Inflammatory macrophage (primary cell): Measurements from ENCODE around the gene FNIP2.
"Not testable (repeated sequence)": the region's sequence is repeated elsewhere in the genome, so short reads cannot be mapped to it uniquely, and the experiment has no call there.

Experiments
- DNase-seq, 2 donors: peaks; one replicate each; pipeline ENCODE4 v3.0.0-alpha.2; 2020 to 2022

Gene FNIP2

DNA sequence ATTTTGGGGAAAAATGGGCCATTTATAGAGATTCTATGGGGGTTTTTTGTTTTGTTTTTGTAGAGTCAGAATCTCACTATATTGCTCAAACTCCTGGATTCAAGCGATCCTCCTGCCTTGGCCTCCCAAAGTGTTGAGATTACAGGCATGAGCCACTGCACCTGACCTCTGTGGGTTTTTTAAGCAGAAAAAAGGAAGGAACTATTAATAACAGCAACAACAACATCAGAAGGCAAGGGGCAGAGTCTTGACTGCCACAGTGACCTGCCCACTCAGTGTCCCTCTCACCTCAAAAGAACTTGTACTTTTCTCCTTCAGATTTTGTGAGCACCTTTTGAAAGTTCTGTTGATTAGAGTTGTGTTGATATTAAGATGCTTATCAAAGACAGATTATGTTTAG is 48.1 kb downstream of the FNIP2 start:
- peak; percentile 70 to 82 for DNase-seq

DNA sequence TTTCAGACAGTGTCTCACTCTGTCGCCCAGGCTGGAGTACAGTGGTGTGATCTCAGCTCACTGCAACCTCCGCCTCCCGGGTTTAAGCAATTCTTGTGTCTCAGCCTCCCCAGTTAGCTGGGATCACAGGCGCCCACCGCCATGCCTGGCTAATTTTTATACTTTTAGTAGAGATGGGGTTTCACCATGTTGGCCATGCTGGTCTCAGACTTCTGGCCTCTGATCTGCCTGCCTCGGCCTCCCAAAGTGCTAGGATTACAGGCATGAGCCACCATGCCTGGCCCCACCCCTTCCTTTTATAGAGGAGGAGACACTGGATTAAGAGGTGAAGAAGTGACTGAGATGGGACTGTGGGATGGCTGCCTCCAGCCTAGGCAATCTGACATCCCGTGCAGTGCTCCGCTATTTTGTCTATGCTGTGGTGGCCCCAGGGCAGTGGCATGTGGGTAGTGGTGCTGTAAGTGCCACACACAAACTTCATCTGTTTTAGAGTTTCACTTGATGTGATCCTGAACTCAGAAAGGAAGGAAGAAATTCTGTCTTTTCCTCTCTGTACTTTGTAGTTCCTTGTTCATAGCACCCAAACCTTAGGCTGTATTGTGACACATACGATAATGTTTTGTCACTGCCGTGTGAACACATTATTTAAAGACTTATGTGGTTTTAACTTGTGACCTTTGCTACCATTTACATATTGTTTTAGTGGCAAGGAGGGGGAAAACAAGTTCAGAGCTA is 48.9 kb downstream of the FNIP2 start:
- peak; percentile 90 to 96 for DNase-seq

DNA sequence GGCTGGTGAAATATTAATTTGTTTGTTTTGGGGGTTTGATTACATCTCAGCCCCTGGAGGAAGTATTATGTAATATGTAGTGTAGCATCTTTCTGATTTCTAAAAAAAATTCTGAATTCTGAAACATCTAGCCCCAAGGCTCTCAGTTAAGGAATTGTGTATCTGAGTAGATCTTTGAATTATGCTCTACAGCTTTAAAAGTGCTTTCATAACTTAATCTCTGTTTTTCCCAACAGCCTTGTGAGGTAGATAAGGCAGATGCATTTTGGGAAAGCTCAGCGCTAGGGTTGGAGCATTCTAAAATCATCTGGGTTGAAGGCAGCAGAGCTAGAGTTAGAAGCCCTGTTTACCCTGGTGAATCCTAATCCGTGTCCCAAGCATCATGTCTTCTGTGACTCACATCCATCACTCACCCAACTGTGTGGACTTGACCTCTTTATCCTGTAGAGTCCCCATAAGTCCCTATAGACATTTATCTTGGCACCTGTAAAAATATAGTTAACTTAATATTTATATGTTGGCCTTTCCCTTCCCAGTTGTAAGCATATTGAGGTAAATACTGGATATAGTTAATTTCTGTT is 49.8 kb downstream of the FNIP2 start:
- DNase-seq = peak in 1 of 2 donors; percentile 40

- peak; percentile 61 to 70 for DNase-seq
Measured at GRCh38 chr4:158819942-158820786, 51.3 kb downstream of the FNIP2 start.

GRCh38 chr4:158821228-158821971 is 52.6 kb downstream of the FNIP2 start:
- peak; percentile 68 to 86 for DNase-seq

DNA sequence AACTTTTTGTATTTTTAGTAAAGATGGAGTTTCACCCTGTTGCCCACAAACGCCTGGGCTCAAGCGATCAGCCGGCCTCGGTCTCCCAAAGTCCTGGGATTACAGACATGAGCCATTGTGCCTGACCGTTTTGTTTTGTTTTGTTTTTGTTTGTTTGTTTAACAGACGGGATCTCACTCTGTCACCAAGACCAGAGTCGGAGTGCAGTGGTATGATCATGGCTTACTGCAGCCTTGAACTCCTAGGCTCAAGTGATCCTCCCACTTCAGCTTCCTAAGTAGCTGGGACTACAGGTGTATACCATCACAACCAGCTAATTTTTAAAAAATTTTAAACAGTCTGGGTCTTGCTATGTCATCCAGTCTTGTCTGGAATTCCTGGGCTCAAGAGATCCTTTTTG is 53.5 kb downstream of the FNIP2 start:
- no peak for DNase-seq

- peak; percentile 68 to 87 for DNase-seq
Measured at GRCh38 chr4:158823461-158823873, 54.6 kb downstream of the FNIP2 start.

DNA sequence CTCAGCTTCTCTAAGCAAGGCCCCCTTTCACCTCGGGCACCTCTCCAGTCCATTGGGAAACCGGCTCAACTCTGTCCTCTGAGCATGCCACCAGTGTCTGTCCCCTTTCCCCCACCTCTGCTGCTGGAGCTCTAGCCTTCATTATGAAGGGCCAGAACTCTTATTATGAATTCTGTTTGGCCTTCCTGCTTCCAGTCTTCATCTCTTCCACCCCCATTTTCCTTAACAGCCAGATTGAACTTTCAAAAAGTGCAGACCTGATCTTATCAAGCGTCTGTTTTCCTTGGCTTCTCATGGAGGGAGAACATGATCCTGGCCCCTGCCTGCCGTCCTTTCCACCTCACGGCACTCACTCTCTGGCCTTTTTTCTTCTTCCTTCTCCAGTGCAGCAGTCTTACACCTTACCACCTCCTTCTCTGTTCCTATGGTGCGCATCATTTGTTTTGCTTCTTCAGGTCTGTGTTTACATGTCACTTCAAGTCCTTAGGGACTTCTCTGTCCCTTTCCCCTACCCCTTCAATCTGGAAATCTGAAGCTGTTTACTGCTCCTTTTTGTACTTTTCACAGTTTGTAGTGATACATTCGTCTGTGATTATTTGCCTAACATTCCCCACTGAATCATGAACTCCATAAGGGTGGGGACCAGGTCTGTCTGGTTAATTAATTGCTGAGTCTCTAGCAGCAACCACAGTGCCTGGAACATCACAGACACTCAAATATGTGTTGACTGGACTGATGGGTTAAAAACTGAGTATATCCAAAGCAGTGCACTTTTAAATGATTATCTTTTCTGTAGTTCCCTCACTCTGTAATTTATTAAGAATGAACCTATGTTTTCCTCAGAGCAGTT is 55.8 kb downstream of the FNIP2 start:
- DNase-seq = no peak

GRCh38 chr4:158825433-158826036 is 56.7 kb downstream of the FNIP2 start:
- no peak for DNase-seq

DNA sequence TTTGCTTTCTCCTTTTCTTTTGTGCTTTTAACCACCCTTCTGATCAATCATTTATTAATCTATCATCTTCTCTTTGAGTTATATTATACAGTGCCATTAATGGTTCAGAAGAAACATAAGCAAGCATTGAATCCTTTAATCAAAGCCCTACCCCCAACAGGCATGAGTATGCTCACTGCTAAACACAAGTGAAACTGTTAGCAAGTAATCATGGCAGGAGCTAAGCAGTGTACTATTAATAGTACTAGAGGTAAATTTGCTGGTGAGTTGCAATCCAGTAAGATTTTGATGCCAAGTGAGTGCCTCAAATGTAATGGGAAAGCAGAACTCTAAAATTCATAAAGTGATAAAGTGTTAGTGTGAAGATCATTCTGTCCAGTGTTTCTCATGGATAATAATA is 57.2 kb downstream of the FNIP2 start:
- DNase-seq = no peak

DNA sequence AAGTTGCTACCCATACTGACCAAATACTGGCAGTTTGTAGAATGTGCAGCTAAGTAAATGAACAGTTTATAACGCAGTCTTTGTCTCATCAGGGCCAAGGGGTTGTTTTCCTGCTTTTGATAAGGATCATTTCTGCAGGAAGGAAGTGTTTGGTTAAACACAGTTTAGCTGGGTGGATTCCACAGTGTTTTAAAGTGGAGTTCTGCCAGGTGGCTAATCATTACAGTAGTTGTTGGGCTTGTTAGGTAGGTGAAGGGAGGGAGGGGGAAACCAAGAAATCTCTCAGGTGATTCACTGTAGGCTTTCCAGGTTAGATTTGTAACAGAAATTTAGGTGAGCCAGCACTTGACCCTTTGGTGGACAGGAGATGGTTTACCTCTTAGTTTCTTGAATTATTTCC is 58.1 kb downstream of the FNIP2 start:
- DNase-seq = no peak

DNA sequence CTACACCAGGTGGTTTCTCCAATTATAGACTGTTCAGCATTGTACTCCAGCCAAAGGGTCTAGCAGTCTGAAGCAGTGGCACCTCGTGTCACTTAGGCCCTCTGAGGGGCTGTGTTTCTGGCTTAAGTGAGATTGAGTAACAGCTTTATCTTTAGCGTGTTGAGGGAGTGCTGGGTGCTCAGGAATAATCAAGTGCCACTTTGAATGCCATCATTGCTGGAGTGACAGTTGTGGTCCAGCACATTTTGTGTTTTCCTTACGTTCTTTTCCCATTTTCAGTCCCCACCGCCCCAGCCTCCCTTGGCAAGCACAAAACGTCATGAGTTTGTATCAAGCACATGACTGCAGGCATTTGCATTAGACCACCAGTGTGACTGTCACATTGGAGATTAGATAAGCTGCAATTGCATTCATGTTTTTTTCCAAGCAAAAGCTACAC is 58.7 kb downstream of the FNIP2 start:
- no peak for DNase-seq

DNA sequence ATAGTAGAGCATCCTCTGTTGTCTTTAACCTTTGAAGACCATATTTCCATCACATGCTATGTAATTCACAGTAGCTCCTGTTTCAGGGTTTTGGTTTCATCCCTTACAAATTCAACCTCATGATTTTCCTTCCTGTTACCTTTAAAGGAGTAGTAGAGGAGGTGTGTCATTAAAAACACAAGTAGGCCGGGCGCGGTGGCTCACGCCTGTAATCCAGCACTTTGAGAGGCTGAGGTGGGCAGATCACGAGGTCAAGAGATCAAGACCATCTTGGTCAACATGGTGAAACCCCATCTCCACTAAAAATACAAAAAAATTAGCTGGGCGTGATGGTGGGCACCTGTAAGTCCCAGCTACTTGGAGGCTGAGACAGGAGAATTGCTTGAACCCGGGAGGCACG is 59.3 kb downstream of the FNIP2 start:
- not testable (repeated sequence) for DNase-seq

- no peak for DNase-seq
Measured at GRCh38 chr4:158829254-158829653, 60.4 kb downstream of the FNIP2 start.

DNA sequence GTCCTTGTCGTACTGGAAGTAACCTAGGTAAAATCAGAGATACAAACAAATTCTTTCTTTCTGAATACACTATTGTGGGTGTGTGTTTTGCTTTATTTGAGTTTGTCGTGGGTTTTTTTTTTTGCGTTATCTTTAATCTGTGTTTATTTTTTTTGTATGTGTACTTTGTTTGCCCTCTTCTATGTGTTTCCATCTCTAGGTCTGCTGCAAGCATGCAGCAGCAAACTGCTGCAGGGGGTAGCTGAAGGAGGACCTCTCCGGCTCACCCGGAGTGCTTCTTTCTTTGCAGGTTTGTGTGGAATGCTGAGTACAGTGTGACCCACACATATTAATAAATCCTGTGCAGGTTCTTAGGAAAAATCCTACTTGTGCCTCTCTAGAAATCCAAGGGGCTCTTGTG is 64.8 kb downstream of the FNIP2 start:
- DNase-seq = no peak

DNA sequence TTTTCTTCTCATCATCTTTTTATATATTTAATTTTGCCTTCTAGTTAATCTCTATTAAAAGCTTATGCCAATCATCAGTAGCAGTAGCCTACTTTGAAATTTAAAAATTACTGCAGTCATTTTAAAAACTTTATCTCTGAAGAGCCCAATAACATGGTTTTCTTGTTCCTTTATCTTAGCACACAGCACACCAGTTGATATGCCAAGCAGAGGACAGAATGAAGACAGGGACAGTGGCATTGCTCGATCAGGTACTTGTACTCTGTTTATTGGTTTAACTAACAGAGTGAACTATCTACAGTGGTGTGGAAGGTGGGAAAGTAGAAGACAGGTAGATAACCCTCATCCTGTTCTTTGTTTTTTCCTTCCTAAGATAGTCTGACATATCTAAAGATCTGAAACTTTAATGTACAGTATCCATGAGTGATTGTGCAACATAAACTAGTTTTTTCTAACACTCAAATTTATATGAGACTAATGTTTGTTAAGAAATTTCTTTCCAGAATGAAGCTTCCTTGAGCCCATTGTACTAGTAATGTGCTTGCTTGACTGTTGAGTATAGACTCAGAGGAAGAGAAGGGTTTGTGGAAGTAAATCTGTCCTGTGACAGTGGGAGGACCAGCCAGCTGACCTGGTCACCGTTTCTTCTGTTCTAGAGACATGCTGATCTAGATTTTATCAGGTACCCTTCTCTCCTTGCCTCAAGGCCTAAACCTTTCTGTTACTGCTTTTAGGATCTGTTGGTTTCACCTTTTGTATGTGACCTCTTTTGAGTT is 66.6 kb downstream of the FNIP2 start:
- DNase-seq = peak in 1 of 2 donors; percentile 41

DNA sequence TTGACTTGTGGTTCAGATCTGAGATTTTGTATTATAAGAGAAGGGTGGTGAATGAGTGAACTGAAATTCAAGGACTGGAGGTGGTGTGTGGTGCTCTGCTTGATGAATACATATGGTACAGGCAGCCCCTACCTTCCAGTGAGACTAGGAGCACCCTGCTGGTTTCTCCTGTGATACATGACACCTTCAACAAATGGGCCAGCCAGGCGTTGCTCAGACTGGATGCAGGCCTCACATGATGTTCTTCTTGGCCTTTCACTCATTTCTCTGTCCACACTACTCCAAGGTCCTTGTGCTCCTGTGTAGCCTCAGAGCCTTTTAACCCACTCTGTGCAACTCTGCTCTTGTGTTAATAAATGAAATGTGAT is 67.2 kb downstream of the FNIP2 start:
- DNase-seq = no peak

- DNase-seq = no peak
Measured at GRCh38 chr4:158836828-158837449, 68.1 kb downstream of the FNIP2 start.

- no peak for DNase-seq
Measured at GRCh38 chr4:158837527-158838141, 68.8 kb downstream of the FNIP2 start.

DNA sequence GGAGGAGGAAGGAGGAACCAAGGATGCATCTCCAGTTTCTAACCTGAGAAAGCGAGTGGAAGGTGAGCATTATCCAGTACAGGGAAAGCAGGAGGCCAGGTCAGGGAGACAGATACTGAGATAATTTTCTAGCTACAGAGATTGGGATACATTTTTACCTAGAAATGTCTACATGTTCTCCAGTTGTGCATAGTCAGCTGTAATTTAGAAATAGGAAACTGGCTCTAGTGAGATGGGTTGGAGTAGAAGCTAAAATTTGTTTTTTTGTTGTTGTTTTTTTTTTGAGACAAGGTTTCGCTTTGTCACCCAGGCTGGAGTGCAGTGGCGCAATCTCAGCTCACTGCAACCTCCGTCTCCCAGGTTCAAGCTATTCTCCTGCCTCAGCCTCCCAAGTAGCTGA is 71.3 kb downstream of the FNIP2 start:
- no peak for DNase-seq
